Mesodermal cell (in vitro differentiated cells): ENCODE data around the gene SPATS2L.
A peak's percentile ranks its signal among the peaks of the same experiment; 100 is the strongest.

Experiments used
- H3K27ac ChIP-seq: 2 replicates; pipeline ENCODE4 v1.7.0; 2013; ENCODE audit warnings: mild to moderate bottlenecking, low read depth, low read length, moderate library complexity; ENCODE audit not compliant: severe bottlenecking
- H3K36me3 ChIP-seq: 2 replicates; pipeline ENCODE4 v1.7.1; 2013; ENCODE audit warnings: mild to moderate bottlenecking, low read length, moderate library complexity; ENCODE audit not compliant: control insufficient read depth, insufficient read depth
- H3K4me1 ChIP-seq: one replicate; pipeline ENCODE4 v1.7.1; 2013; ENCODE audit warnings: mild to moderate bottlenecking, low read length; ENCODE audit not compliant: insufficient read depth, control insufficient read depth, poor library complexity, severe bottlenecking
- H3K4me3 ChIP-seq: 2 replicates; pipeline ENCODE4 v1.7.0; 2013; ENCODE audit warnings: low read length, control low read depth, mild to moderate bottlenecking; ENCODE audit not compliant: insufficient read depth, poor library complexity, severe bottlenecking; ENCODE audit errors: extremely low read depth
- H3K9me3 ChIP-seq: 2 replicates; pipeline ENCODE4 v1.7.1; 2013; ENCODE audit warnings: mild to moderate bottlenecking, low read length, moderate library complexity; ENCODE audit not compliant: control insufficient read depth
- WGBS, 2 experiments: methylation state at CpG; one replicate each; pipeline ENCODE4 v1.1.5; 2013; ENCODE audit warnings: missing lambda C conversion rate in 2 of 2; ENCODE audit not compliant: insufficient coverage in 2 of 2; 5-methylcytosine and 5-hydroxymethylcytosine counted together

SPATS2L gene

DNA sequence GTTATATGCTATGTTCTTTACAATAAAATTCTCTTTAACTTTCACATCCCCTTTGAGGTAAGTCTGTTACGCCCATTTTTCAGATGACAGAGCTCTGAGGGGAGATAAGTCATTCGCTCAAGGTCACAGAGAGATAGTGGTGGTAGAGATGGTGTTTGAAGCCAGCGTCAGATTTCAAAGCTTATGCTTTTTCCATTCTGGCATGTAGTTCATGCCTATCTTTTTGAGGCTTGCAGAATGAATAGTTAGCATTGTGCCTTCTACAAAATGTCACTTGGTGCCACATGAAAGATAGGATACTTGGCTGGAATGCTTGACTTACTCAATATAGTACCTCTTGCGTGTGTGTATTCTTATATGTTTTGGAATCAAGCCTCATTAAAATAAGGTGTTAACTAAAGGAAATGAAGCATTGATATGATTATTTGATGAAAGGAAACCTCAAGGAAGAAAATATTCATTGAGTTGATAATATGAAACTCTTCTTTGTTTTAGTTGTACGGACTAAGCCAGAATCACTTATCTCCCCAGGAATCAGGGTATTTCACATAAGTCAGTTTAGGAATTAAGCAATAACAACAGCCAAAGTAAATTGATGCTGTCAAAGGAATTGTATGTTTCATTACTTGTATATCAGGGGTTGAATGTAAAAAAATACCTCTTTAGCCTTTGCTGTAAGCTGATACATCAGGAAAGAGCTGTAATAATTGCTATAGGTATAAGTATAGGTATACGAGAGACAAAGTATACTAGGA, 15.5 kb downstream of the SPATS2L start:
- Histone ChIP-seq H3K27ac (no peak overlapping the region), H3K9me3 (no peaks in the 10 kb centered on the region)

DNA sequence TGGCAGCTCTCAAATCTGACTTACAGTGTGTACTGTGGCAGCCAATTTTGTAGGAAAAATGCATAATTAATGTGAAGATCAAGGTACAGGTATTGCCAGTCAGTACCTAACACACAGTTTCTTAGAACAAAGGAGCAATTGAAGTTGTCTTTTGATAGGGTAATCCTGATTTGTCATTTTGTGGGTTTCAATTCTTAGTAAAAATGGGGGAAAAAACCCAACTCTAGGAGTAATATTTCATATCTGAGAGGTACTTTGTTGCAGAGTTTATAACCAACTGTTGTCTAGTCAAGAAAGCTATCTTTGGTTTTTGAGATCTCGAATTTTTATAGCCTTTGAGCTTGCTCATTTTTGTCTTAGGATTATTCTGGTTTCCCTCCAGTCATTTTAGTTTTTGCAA, 16.1 kb downstream of the SPATS2L start:
- H3K36me3 ChIP-seq = peaks cover 5% of the 10 kb centered on the region
- no peaks in the 10 kb centered on the region for H3K9me3 ChIP-seq
- H3K4me3 ChIP-seq = no peak overlapping the region
- peaks cover 33% of the 10 kb centered on the region for H3K4me1 ChIP-seq
- 75% methylated on average over 1 of the region's 1 CpG; no CpG with 5 or more reads in 1 of the 2 experiments for WGBS, 2 experiments
- no peak overlapping the region for H3K27ac ChIP-seq

More for the DNA sequence above, 15.5 kb downstream of the SPATS2L start:
- Histone ChIP-seq H3K4me3 (no peak overlapping the region), H3K36me3 (peaks cover 8% of the 10 kb centered on the region), H3K4me1 (peaks cover 33% of the 10 kb centered on the region)
- 100% methylated on average over 3 to 4 of the region's 6 CpGs for WGBS, 2 experiments

DNA sequence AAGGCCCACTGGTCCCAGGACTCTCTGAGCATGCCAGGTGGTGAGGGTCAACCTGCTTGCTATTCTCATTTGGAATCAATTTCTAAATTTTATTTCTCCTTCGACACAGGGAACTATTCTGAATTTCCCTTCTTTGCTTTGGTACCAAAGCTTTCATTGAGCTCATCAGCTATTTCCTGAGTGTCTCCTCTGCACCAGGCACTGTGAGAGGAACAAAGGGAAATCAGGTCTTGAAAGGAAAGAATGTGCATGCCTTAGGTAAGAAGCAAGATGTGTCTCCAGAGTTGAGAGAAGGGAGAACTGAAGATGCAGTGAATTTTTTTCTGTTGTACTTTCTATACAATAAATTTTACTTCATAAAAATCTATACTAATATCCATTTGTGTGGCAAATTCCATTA, 17.9 kb downstream of the SPATS2L start:
- Histone ChIP-seq H3K4me1 (peaks cover 22% of the 10 kb centered on the region), H3K9me3 (no peaks in the 10 kb centered on the region), H3K4me3 (no peak overlapping the region), H3K36me3 (peaks cover 13% of the 10 kb centered on the region), H3K27ac (no peak overlapping the region)
- 100% methylated on average over 1 of the region's 1 CpG; no CpG with 5 or more reads in 1 of the 2 experiments for WGBS, 2 experiments

DNA sequence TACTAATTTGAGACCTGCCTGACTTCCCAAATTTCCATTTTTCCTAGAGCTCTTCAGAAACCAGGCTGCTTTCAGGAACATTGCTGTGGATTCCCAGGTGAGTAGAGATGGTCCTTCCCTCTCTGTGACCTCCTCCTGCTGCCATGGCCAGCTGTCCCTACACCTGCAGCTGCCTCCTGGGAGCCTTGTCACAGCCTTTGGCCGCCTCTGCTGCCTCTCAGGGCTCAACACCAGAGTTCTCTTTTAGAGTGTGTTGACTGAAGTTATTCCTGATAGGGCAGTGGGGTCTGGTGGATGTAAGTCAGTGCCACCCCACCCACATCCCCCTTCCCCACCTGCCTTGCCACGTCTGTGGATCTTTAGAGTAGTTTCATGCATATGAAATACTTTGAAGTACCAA, 22.9 kb downstream of the SPATS2L start:
- peaks cover 49% of the 10 kb centered on the region for H3K36me3 ChIP-seq
- no peaks in the 10 kb centered on the region for H3K9me3 ChIP-seq
- H3K4me1 ChIP-seq = peaks cover 4% of the 10 kb centered on the region
- H3K4me3 ChIP-seq = no peak overlapping the region
- peak overlapping the region; percentile 13 for H3K27ac ChIP-seq
- WGBS, 2 experiments = no CpG with 5 or more reads among the region's 2 CpGs

DNA sequence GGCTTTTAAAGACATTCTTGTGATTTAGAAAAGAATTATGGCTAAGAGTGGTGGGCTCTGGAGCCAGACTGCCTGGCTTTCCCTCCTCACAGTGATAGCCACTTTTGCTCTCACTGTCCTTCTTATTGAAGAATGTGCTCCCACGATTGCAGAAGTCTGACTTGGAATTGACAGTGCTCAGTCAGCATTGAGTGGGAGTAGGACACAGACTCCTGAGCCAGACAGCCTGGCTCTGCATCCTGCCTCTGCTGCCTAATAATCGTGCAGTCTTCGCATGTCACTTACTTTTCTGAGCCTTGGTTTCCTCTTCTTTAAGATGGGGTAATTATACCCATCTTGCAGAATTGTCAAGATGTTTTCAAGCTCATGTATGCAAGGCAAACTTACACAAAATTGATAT, 23.3 kb downstream of the SPATS2L start:
- Histone ChIP-seq H3K9me3 (no peaks in the 10 kb centered on the region), H3K4me3 (no peak overlapping the region), H3K4me1 (peaks cover 3% of the 10 kb centered on the region), H3K36me3 (peaks cover 49% of the 10 kb centered on the region), H3K27ac (peak overlapping the region; percentile 13)
- WGBS, 2 experiments = 72 to 100% methylated on average over 2 to 3 of the region's 3 CpGs

DNA sequence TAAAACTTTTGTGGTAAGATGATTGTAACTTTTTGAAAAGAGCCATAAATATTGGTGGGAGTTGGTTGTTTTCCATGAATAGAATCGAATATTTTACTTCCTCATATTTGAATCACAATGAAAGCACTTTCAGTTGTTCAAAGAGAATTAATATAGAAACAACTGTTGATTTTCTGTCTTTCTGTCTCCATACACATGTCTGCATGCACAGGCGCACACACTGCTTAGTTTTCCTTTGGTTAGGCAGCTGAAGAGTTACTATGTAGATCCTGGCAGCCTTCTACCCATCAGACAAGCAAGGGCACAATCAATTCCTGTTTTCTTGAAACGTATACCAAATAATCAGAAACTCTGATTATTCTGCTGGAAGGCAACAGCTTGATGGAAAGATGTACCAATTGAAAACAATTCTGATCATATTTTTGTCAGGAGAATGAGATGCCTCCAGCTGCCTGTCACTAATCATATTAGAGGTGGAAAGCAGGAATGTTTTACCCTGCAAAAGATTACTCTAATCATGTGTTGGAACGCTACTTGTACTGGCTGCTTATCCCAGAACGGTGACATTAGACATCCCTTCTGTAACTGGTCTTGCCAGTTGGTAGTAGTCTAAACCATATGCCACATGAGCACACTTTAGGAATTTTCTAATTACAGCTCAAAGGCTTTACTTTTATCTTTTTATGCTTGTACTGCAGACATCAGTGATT, 24.0 kb downstream of the SPATS2L start:
- WGBS, 2 experiments = 80 to 83% methylated on average over 3 to 4 of the region's 5 CpGs
- no peak overlapping the region for H3K27ac ChIP-seq
- H3K36me3 ChIP-seq = peaks cover 49% of the 10 kb centered on the region
- no peaks in the 10 kb centered on the region for H3K9me3 ChIP-seq
- peaks cover 3% of the 10 kb centered on the region for H3K4me1 ChIP-seq
- no peak overlapping the region for H3K4me3 ChIP-seq

DNA sequence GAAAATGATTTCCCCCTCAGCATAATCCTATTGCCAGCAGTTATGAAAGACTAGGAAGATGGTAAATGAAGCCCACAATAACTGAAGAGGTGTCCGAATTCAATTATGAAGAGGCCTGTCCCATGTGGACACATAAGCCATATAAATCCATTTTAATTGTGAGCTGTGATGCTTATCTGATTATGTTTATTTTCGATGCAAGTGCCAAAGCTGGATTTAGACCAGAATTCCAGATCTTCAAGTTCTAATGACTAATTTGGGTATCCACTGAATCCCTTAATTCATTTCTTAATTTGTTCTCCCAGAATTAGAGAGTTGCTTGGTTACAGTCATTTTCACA, 24.5 kb downstream of the SPATS2L start:
- Histone ChIP-seq H3K36me3 (peaks cover 47% of the 10 kb centered on the region), H3K4me3 (no peak overlapping the region), H3K4me1 (peaks cover 3% of the 10 kb centered on the region), H3K27ac (no peak overlapping the region), H3K9me3 (no peaks in the 10 kb centered on the region)
- WGBS, 2 experiments = 100% methylated on average over 1 of the region's 2 CpGs; no CpG with 5 or more reads in 1 of the 2 experiments

DNA sequence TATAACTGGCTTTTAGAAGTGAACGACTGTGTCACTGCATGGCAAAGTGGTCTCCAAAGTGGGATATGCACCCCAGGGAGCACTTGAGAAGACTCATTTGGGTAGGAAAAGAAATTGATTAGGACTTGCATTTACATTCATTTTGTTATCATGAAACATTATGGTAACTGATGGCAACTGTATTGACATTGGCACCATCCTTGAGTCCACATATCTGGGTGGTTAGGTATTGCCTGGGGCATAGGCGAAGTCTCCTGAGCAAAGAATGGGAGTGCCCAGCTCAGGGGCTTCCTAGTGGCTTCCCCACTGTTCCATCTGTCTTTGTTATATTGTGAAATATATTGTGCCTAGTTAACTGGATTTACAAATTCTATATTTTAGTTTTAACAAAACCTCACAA, 29.2 kb downstream of the SPATS2L start:
- H3K4me3 ChIP-seq = no peak overlapping the region
- H3K36me3 ChIP-seq = peaks cover 36% of the 10 kb centered on the region
- WGBS, 2 experiments = 82 to 100% methylated on average over 1 of the region's 2 CpGs
- H3K27ac ChIP-seq = no peak overlapping the region
- no peaks in the 10 kb centered on the region for H3K9me3 ChIP-seq
- peaks cover 18% of the 10 kb centered on the region for H3K4me1 ChIP-seq

DNA sequence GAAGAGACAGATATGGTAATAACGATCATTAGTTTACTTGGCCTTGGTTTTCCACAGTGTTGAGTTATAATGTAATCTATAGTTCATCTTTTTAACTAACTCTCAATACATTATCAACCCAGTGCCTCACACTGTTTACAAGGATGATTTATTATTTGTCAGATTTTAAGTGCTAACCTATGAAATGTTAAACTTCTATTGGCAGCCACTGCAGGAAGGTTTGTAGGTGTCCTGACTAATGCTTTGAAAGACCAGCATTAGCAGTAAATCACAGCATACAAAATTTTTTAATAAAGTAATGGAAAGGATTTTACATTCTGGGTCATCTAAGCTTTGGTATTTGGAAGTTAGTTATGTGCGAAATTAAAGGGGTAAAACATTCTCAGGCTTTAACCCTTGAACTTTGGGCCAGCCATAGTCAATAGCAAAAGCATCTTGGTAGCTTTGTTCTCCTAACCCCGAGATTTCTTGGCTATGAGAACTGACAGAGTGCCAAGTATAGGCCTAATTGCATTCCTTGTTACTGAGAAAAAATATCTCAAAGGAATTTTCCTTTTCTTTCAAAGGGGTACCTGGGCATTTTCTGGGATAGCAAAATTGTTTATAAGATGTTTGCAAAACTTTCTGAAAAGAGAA, 30.6 kb downstream of the SPATS2L start:
- no peak overlapping the region for H3K4me3 ChIP-seq
- peaks cover 32% of the 10 kb centered on the region for H3K36me3 ChIP-seq
- H3K9me3 ChIP-seq = no peaks in the 10 kb centered on the region
- peaks cover 18% of the 10 kb centered on the region for H3K4me1 ChIP-seq
- WGBS, 2 experiments = 71 to 83% methylated on average over 1 of the region's 3 CpGs
- H3K27ac ChIP-seq = peak overlapping the region; percentile 32

DNA sequence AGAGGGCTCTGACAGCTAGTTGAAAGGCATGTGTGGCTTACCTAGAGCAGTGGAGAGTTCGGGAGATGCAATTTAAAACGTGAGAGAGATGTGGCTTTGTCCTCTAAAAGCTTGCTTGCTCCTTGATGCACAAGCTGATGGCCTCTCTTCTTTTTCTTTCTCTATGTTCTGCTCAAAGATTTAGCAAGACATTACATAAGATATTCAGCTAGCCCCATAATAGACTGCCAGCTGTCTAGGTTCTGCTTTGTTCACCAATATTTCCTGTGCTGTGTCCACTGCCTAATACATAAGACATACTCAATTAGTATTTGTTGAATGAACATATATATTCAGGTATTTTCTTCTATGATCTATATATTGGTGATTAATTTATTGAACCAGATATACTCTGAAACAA, 31.1 kb downstream of the SPATS2L start:
- 92% methylated on average over 2 of the region's 2 CpGs; no CpG with 5 or more reads in 1 of the 2 experiments for WGBS, 2 experiments
- H3K27ac ChIP-seq = peak overlapping the region; percentile 32
- H3K4me3 ChIP-seq = no peak overlapping the region
- H3K4me1 ChIP-seq = peaks cover 18% of the 10 kb centered on the region
- no peaks in the 10 kb centered on the region for H3K9me3 ChIP-seq
- peaks cover 33% of the 10 kb centered on the region for H3K36me3 ChIP-seq
